Measurements from ENCODE around the gene KRT40. TPM values are rescaled to one million over a fixed set of nuclear protein-coding genes. Genes with fewer than 3 reads are reported as not detected.

Gene KRT40
- not detected in 2 replicates for total RNA-seq

GRCh38 chr17:40984226-40984625 lies at the start of gene KRT40:
Gene KRT40, minus strand, starts transcription at chr17:40984326. Its CDS starts 53 bp downstream, at chr17:40984273.

GRCh38 chr17:41029633-41030245 lies 45.6 kb upstream of the KRT40 start, which contains the start of gene KRTAP1-4:
Gene KRTAP1-4, minus strand, starts transcription at chr17:41030195. Its CDS starts 117 bp downstream, at chr17:41030078.

GRCh38 chr17:41026715-41027471 lies 42.8 kb upstream of the KRT40 start, which contains the start of gene KRTAP1-5:
Gene KRTAP1-5, minus strand, starts transcription at chr17:41027208. Its CDS starts 53 bp downstream, at chr17:41027155.

GRCh38 chr17:41008811-41009210 lies 24.7 kb upstream of the KRT40 start, which contains the start of gene KRTAP3-1:
Gene KRTAP3-1, minus strand, starts transcription at chr17:41009128. Its CDS starts 54 bp downstream, at chr17:41009074.

GRCh38 chr17:40999563-40999962 lies 15.4 kb upstream of the KRT40 start, which contains the start of gene KRTAP3-2:
Gene KRTAP3-2, minus strand, starts transcription at chr17:40999906. Its CDS starts 53 bp downstream, at chr17:40999853.

GRCh38 chr17:40993839-40994238 lies 9.7 kb upstream of the KRT40 start, which contains the start of gene KRTAP3-3:
Gene KRTAP3-3, minus strand, starts transcription at chr17:40994164. Its CDS starts 67 bp downstream, at chr17:40994097.

GRCh38 chr17:40966848-40967247 lies 17.3 kb downstream of the KRT40 start, which contains the start of gene KRT39:
Gene KRT39, minus strand, starts transcription at chr17:40966948. Its CDS starts 92 bp downstream, at chr17:40966856.

GRCh38 chr17:40937384-40937819 lies 46.7 kb downstream of the KRT40 start, which contains the start of gene KRT23:
Gene KRT23, minus strand, starts transcription at chr17:40937646. Its CDS starts 1,043 bp downstream, at chr17:40936603.

Small RNAs within 50 kb of the gene (small RNA-seq; reads per million reads assigned to genes)
- not detected for gene KRTAP3-4P

Other genes starting within 250 kb of the KRT40 start
- not detected in 2 replicates for gene KRT25, start 229.0 kb downstream of the KRT40 start, total RNA-seq
- not detected in 2 replicates for gene KRT26, start 212.1 kb downstream of the KRT40 start, total RNA-seq
- not detected in 2 replicates for gene KRT27, start 201.8 kb downstream of the KRT40 start, total RNA-seq
- gene KRT28, start 184.4 kb downstream of the KRT40 start, total RNA-seq, result not detected in 2 replicates
- 0.37 and 2.2 TPM in 2 replicates for gene KRT10, start 161.7 kb downstream of the KRT40 start, total RNA-seq
- not detected in 2 replicates for gene KRT12, start 117.1 kb downstream of the KRT40 start, total RNA-seq
- not detected in 2 replicates for gene KRT20, start 99.1 kb downstream of the KRT40 start, total RNA-seq
- not detected in 2 replicates for gene KRT23, start 46.7 kb downstream of the KRT40 start, total RNA-seq
- gene KRT39, start 17.4 kb downstream of the KRT40 start, total RNA-seq, result not detected in 2 replicates
- gene KRTAP3-3, start 9.8 kb upstream of the KRT40 start, total RNA-seq, result not detected in 2 replicates
- not detected in 2 replicates for gene KRTAP3-2, start 15.6 kb upstream of the KRT40 start, total RNA-seq
- gene KRTAP3-1, start 24.8 kb upstream of the KRT40 start, total RNA-seq, result not detected in 2 replicates
- gene KRTAP1-5, start 42.9 kb upstream of the KRT40 start, total RNA-seq, result 1.1 and 1.6 TPM in 2 replicates
- gene KRTAP1-4, start 45.9 kb upstream of the KRT40 start, total RNA-seq, result not detected in 2 replicates
- gene KRTAP1-3, start 50.5 kb upstream of the KRT40 start, total RNA-seq, result not detected in 2 replicates
- not detected in 2 replicates for gene KRTAP1-1, start 57.1 kb upstream of the KRT40 start, total RNA-seq
- not detected in 2 replicates for gene KRTAP2-1, start 63.0 kb upstream of the KRT40 start, total RNA-seq
- not detected in 2 replicates for gene KRTAP2-2, start 70.9 kb upstream of the KRT40 start, total RNA-seq
- not detected in 2 replicates for gene KRTAP2-3, start 75.8 kb upstream of the KRT40 start, total RNA-seq
- not detected in 2 replicates for gene KRTAP2-4, start 81.6 kb upstream of the KRT40 start, total RNA-seq
- not detected in 2 replicates for gene KRTAP4-7, start 99.8 kb upstream of the KRT40 start, total RNA-seq
- not detected in 2 replicates for gene KRTAP4-8, start 113.8 kb upstream of the KRT40 start, total RNA-seq
- not detected in 2 replicates for gene KRTAP4-16, start 117.9 kb upstream of the KRT40 start, total RNA-seq
- not detected in 2 replicates for gene KRTAP4-9, start 121.1 kb upstream of the KRT40 start, total RNA-seq
- gene KRTAP4-11, start 134.0 kb upstream of the KRT40 start, total RNA-seq, result not detected in 2 replicates
- not detected in 2 replicates for gene KRTAP4-12, start 139.9 kb upstream of the KRT40 start, total RNA-seq
- gene KRTAP4-6, start 156.2 kb upstream of the KRT40 start, total RNA-seq, result not detected in 2 replicates
- gene KRTAP4-5, start 165.5 kb upstream of the KRT40 start, total RNA-seq, result not detected in 2 replicates
- not detected in 2 replicates for gene KRTAP4-4, start 176.4 kb upstream of the KRT40 start, total RNA-seq
- not detected in 2 replicates for gene KRTAP4-3, start 183.9 kb upstream of the KRT40 start, total RNA-seq
- gene KRTAP4-2, start 193.9 kb upstream of the KRT40 start, total RNA-seq, result not detected in 2 replicates
- not detected in 2 replicates for gene KRTAP4-1, start 200.6 kb upstream of the KRT40 start, total RNA-seq
- not detected in 2 replicates for gene KRTAP9-1, start 205.6 kb upstream of the KRT40 start, total RNA-seq
- gene KRTAP9-2, start 242.3 kb upstream of the KRT40 start, total RNA-seq, result not detected in 2 replicates
- gene KRTAP9-3, start 248.1 kb upstream of the KRT40 start, total RNA-seq, result not detected in 2 replicates

All from subcutaneous preadipocyte (primary cell).